ENCODE measurements around the gene NR4A2. TPM values are rescaled to one million over a fixed set of nuclear protein-coding genes. Genes with fewer than 3 reads are reported as not detected.

Gene NR4A2
- total and polyA plus RNA-seq, 2 experiments from 2014 or later = 2.3 to 4.5 TPM

GRCh38 chr2:156352911-156353310, 20.4 kb upstream of the NR4A2 start:
- Histone ChIP-seq H3K9me3 (ENCODE audit: low read depth) (no peaks in the 10 kb centered on the region), H3K36me3 (replicated peaks; ENCODE audit: insufficient read depth, low read depth) (no peaks in the 10 kb centered on the region), H2AFZ (no peak overlapping the region), H3K4me3 (no peak overlapping the region), H4K20me1 (ENCODE audit: insufficient read depth, poor library complexity, severe bottlenecking) (no peaks in the 10 kb centered on the region), H3K4me1 (ENCODE audit: insufficient read depth) (no peaks in the 10 kb centered on the region), H3K9me2 (replicated peaks; ENCODE audit: insufficient read depth) (no peaks in the 10 kb centered on the region), H3K27ac (no peak overlapping the region), H3K27me3 (no peaks in the 10 kb centered on the region), H3K79me2 (no peaks in the 10 kb centered on the region), H3K4me2 (no peak overlapping the region)
- DNase-seq (ENCODE audit: low spot score) = no peak
- WGBS (ENCODE audit: low lambda C conversion rate, missing lambda C conversion rate) = 82% methylated on average over 1 of the region's 1 CpG
- no peak for TF ChIP-seq EZH2 (IDR thresholded peaks at IDR 0.05; ENCODE audit: borderline replicate concordance)
- TF ChIP-seq CTCF (IDR thresholded peaks at IDR 0.05; ENCODE audit: poor library complexity) = no peak
- TF ChIP-seq EZH2phosphoT487 (IDR thresholded peaks at IDR 0.05; ENCODE audit: low read depth, severe bottlenecking, unreplicated experiment) = no peak

DNA sequence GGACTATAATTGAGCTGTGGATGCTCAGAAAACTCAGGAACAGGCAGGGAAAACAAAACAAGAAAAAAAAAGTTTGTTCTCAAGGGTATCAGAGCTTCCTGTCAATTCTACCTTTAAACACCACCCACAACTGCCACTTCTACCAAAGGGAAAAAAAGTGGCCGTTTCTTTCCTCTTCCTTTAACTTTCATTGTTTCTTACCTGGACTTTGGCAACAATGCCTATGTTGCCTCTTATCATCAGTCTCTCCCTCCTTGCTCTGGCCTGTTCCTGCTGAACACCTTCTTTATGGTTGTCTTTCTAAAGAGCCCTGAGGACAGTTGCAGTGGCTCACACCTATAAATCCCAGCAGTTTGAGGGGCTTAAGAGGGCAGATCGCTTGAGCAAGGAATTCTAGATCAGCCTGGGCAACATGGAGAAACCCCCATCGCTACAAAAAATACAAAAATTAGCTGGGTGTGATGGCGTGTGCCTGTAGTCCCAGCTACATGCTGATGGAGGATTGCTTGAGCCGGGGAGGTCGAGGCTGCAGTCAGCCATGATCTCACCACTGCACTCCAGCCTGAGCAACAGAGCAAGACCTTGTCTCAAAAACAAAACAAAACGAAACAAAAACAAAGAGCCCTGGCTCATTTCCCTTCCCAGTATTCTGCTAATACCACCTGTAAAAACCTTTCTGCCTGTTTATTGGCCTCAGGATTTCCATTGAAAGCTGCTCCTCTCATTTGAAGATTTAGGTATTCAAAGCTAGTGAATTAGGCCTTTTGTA, 18.0 kb upstream of the NR4A2 start:
- Histone ChIP-seq H3K4me2 (no peak overlapping the region), H4K20me1 (ENCODE audit: insufficient read depth, poor library complexity, severe bottlenecking) (no peaks in the 10 kb centered on the region), H2AFZ (no peak overlapping the region), H3K4me1 (ENCODE audit: insufficient read depth) (no peaks in the 10 kb centered on the region), H3K79me2 (no peaks in the 10 kb centered on the region), H3K27me3 (no peaks in the 10 kb centered on the region), H3K9me2 (replicated peaks; ENCODE audit: insufficient read depth) (no peaks in the 10 kb centered on the region), H3K27ac (no peak overlapping the region), H3K9me3 (ENCODE audit: low read depth) (no peaks in the 10 kb centered on the region), H3K4me3 (no peak overlapping the region), H3K36me3 (replicated peaks; ENCODE audit: insufficient read depth, low read depth) (no peaks in the 10 kb centered on the region)
- WGBS (ENCODE audit: low lambda C conversion rate, missing lambda C conversion rate) = 84% methylated on average over 7 of the region's 7 CpGs
- no peak for TF ChIP-seq EZH2 (IDR thresholded peaks at IDR 0.05; ENCODE audit: borderline replicate concordance)
- no peak for TF ChIP-seq EZH2phosphoT487 (IDR thresholded peaks at IDR 0.05; ENCODE audit: low read depth, severe bottlenecking, unreplicated experiment)
- TF ChIP-seq CTCF (IDR thresholded peaks at IDR 0.05; ENCODE audit: poor library complexity) = no peak
- no peak for DNase-seq (ENCODE audit: low spot score)

DNA sequence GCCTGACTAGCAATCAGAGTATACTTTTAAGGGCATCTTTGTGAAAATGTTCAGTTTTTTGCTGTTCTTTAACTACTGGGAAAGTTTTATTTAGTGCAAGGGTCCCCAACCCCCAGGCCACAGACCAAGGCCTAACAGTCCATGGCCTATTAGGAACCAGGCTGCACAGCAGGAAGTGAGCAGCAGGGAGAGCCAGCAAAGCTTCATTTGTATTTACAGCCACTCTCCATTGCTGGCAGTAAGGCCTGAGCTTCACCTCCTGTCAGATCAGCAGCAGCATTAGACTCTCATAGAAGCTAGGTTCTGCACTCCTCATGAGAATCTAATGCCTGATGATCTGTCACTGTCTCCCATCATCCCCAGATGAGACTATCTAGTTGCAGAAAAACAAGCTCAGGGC, 17.1 kb upstream of the NR4A2 start:
- Histone ChIP-seq H3K9me2 (replicated peaks; ENCODE audit: insufficient read depth) (no peaks in the 10 kb centered on the region), H4K20me1 (ENCODE audit: insufficient read depth, poor library complexity, severe bottlenecking) (no peaks in the 10 kb centered on the region), H3K4me1 (ENCODE audit: insufficient read depth) (peaks cover 2% of the 10 kb centered on the region), H3K27ac (no peak overlapping the region), H3K27me3 (no peaks in the 10 kb centered on the region), H3K36me3 (replicated peaks; ENCODE audit: insufficient read depth, low read depth) (no peaks in the 10 kb centered on the region), H2AFZ (no peak overlapping the region), H3K9me3 (ENCODE audit: low read depth) (no peaks in the 10 kb centered on the region), H3K4me2 (no peak overlapping the region), H3K4me3 (no peak overlapping the region), H3K79me2 (no peaks in the 10 kb centered on the region)
- no peak for DNase-seq (ENCODE audit: low spot score)
- TF ChIP-seq EZH2phosphoT487 (IDR thresholded peaks at IDR 0.05; ENCODE audit: low read depth, severe bottlenecking, unreplicated experiment) = no peak
- TF ChIP-seq EZH2 (IDR thresholded peaks at IDR 0.05; ENCODE audit: borderline replicate concordance) = no peak
- TF ChIP-seq CTCF (IDR thresholded peaks at IDR 0.05; ENCODE audit: poor library complexity) = no peak

Data from hepatocyte (in vitro differentiated cells).